Measurements from ENCODE around the gene DOCK9. TPM values are rescaled to one million over a fixed set of nuclear protein-coding genes. Genes with fewer than 3 reads are reported as not detected.

The DOCK9 gene
- total RNA-seq, 1 donor from 2014 or later: 45.9 TPM

- H3K27me3 Mint-ChIP-seq (ENCODE audit: low read depth): no peaks in the 10 kb centered on the region
- no peak overlapping the region for H3K4me3 Mint-ChIP-seq (ENCODE audit: unreplicated experiment)
- no peak overlapping the region for H3K27ac Mint-ChIP-seq (ENCODE audit: unreplicated experiment)
- H3K36me3 Mint-ChIP-seq (ENCODE audit: low read depth): no peaks in the 10 kb centered on the region
- H3K4me1 Mint-ChIP-seq (ENCODE audit: low read depth): peaks cover 30% of the 10 kb centered on the region
- H3K9me3 Mint-ChIP-seq (ENCODE audit: low read depth): peaks cover 7% of the 10 kb centered on the region
- DNase-seq (ENCODE audit: low spot score): no peak
- no peak for TF ChIP-seq CTCF (IDR thresholded peaks at IDR 0.05)
Observed at GRCh38 chr13:98987275-98987674, 9.4 kb upstream of the DOCK9 start.

GRCh38 chr13:98986226-98986846, 8.5 kb upstream of the DOCK9 start:
- peaks cover 7% of the 10 kb centered on the region for H3K9me3 Mint-ChIP-seq (ENCODE audit: low read depth)
- DNase-seq (ENCODE audit: low spot score): no peak
- peaks cover 36% of the 10 kb centered on the region for H3K4me1 Mint-ChIP-seq (ENCODE audit: low read depth)
- no peak overlapping the region for H3K27ac Mint-ChIP-seq (ENCODE audit: unreplicated experiment)
- TF ChIP-seq CTCF (IDR thresholded peaks at IDR 0.05): no peak
- H3K36me3 Mint-ChIP-seq (ENCODE audit: low read depth): no peaks in the 10 kb centered on the region
- H3K27me3 Mint-ChIP-seq (ENCODE audit: low read depth): no peaks in the 10 kb centered on the region
- H3K4me3 Mint-ChIP-seq (ENCODE audit: unreplicated experiment): no peak overlapping the region

GRCh38 chr13:98985591-98985990, 7.7 kb upstream of the DOCK9 start:
- Mint-ChIP-seq H3K27ac (ENCODE audit: unreplicated experiment) (no peak overlapping the region), H3K9me3 (ENCODE audit: low read depth) (peaks cover 7% of the 10 kb centered on the region), H3K4me1 (ENCODE audit: low read depth) (peaks cover 34% of the 10 kb centered on the region), H3K27me3 (ENCODE audit: low read depth) (no peaks in the 10 kb centered on the region), H3K36me3 (ENCODE audit: low read depth) (no peaks in the 10 kb centered on the region), H3K4me3 (ENCODE audit: unreplicated experiment) (no peak overlapping the region)
- no peak for DNase-seq (ENCODE audit: low spot score)
- TF ChIP-seq CTCF (IDR thresholded peaks at IDR 0.05): no peak

- peaks cover 3% of the 10 kb centered on the region for H3K9me3 Mint-ChIP-seq (ENCODE audit: low read depth)
- no peak overlapping the region for H3K4me3 Mint-ChIP-seq (ENCODE audit: unreplicated experiment)
- TF ChIP-seq CTCF (IDR thresholded peaks at IDR 0.05): no peak
- H3K27me3 Mint-ChIP-seq (ENCODE audit: low read depth): no peaks in the 10 kb centered on the region
- no peak overlapping the region for H3K27ac Mint-ChIP-seq (ENCODE audit: unreplicated experiment)
- no peaks in the 10 kb centered on the region for H3K36me3 Mint-ChIP-seq (ENCODE audit: low read depth)
- H3K4me1 Mint-ChIP-seq (ENCODE audit: low read depth): peaks cover 27% of the 10 kb centered on the region
- no peak for DNase-seq (ENCODE audit: low spot score)
Observed at GRCh38 chr13:98984983-98985382, 7.1 kb upstream of the DOCK9 start.

GRCh38 chr13:98984118-98984517, 6.3 kb upstream of the DOCK9 start:
- no peak for TF ChIP-seq CTCF (IDR thresholded peaks at IDR 0.05)
- DNase-seq (ENCODE audit: low spot score): no peak
- no peaks in the 10 kb centered on the region for H3K9me3 Mint-ChIP-seq (ENCODE audit: low read depth)
- no peak overlapping the region for H3K27ac Mint-ChIP-seq (ENCODE audit: unreplicated experiment)
- H3K4me3 Mint-ChIP-seq (ENCODE audit: unreplicated experiment): no peak overlapping the region
- H3K36me3 Mint-ChIP-seq (ENCODE audit: low read depth): no peaks in the 10 kb centered on the region
- no peaks in the 10 kb centered on the region for H3K27me3 Mint-ChIP-seq (ENCODE audit: low read depth)
- peaks cover 24% of the 10 kb centered on the region for H3K4me1 Mint-ChIP-seq (ENCODE audit: low read depth)
